ENCODE measurements around the gene GADD45A.

GADD45A gene

DNA sequence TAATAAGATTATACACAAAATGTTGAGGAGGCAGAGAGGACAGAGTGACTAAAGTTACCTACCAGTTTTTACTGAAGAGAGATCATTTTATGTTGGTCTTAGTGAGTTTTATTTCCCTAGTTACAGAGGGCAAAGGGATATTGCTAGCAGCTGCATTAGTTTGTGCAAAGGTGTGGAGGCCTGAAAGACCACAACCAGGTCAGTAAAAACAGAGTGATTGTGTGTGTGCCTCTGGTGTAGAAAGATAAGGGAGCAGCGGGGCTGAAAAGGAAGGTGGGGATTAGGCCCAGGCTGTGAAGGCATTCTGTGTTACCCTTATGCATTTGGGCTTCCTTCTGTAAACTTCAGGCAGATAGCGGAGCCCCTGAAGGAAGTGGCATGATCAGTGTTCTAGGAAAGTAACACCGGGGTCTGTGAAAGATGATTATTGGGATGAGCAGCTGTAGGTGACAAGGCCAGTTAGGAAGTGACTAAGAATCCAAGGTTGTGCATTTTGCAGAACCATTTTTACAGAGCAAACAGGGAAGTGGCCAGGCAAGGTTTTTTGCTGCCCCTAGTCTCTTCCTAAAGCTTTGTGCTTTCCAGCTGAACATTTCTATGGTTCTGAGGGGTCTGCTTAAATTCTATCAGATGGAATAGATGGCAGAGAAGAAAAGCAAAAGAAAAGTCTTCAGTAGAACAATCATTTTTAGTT is 3.7 kb downstream of the GADD45A start:
- Histone ChIP-seq H3K36me3 (replicated peaks) (peaks cover 18% of the 10 kb centered on the region), H3K4me3 (no peak overlapping the region), H3K4me1 (peaks cover 8% of the 10 kb centered on the region), H3K9me3 (no peaks in the 10 kb centered on the region), H3K27me3 (ENCODE audit: low read depth) (no peaks in the 10 kb centered on the region)
- in situ Hi-C loops (cut with MboI; ENCODE audit: low sequenced_read_pairs) = no loop called here
- no peak for DNase-seq (ENCODE audit: low spot score in 2 of 2)

DNA sequence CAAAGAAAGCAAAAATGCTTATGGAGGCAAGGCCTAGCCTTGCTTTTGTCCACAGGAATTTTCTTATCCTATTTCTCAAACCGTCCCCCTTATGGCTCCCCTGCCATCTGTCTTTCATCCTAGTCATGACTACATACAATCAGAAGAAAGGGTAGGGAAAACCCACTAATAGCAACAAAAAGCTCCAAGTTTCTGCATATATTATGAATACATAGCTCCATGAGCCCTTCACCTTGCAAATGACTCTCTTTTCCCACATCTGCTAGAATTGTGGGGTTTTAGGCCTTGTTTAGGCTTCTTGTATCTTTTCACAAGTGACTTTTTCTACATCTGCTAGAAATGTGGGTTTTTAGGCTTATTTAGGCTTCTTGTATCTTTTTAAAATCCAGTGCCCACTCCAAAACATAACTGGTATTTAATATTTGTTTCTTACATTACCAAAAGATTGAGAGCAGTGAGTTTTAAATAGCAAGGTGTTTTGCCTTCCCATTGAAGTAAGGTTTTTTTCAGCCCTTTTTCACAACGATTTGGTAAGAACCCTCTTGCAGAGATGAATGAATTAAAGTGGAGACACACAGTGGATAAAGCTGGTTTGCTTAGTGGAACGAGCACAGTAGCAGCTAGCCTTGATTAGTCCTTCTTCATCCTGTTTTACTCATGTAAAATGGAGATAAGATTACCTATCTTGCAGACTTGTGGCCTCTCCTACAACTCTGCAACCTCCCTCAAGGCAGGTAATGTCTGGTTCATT is 4.4 kb downstream of the GADD45A start:
- Histone ChIP-seq H3K4me1 (peaks cover 8% of the 10 kb centered on the region), H3K36me3 (replicated peaks) (peaks cover 18% of the 10 kb centered on the region), H3K4me3 (no peak overlapping the region), H3K9me3 (no peaks in the 10 kb centered on the region), H3K27me3 (ENCODE audit: low read depth) (no peaks in the 10 kb centered on the region)
- in situ Hi-C loops (cut with MboI; ENCODE audit: low sequenced_read_pairs) = no loop called here
- DNase-seq (ENCODE audit: low spot score in 2 of 2) = no peak

DNA sequence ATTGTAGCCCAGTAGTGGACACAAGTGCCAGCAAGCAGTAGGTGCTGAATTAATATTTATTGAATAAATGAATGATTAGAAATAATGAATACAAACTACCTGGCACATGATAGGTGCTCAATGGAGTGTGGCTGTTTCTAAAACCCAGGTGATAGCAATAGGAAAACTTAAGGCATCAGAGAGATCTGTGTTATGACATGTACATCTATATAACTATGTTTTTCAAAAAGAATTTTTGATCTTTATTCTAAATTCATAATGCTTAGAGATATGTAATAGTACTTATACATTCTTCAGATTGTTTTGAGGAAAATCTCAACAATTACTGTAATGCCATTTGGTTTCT is 5.0 kb downstream of the GADD45A start:
- no peaks in the 10 kb centered on the region for H3K27me3 ChIP-seq (ENCODE audit: low read depth)

DNA sequence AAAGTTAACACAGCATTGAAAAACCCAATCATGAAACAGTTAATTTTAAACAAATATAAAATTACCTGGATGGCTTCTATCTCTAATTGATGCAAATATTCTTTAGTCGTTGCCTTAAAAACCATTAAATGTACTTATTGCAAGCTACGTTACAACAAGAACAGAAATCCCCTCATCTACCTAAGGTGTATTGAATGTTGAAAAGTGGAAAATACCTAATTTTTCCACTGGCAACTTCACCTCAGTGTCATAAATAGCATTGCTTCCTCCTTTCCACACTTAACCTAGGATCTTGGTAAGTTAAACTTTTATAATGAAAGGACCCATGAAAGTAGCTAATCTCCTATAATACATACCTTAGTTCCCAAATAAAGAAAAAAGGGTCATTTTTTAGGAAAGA is 5.4 kb downstream of the GADD45A start:
- no peak for DNase-seq (ENCODE audit: low spot score in 2 of 2)
- in situ Hi-C loops (cut with MboI; ENCODE audit: low sequenced_read_pairs) = no loop called here
- Histone ChIP-seq H3K36me3 (replicated peaks) (peaks cover 18% of the 10 kb centered on the region), H3K27me3 (ENCODE audit: low read depth) (no peaks in the 10 kb centered on the region), H3K4me3 (no peak overlapping the region), H3K4me1 (peaks cover 8% of the 10 kb centered on the region), H3K9me3 (no peaks in the 10 kb centered on the region)

More for the DNA sequence above, 5.0 kb downstream of the GADD45A start:
- in situ Hi-C loops (cut with MboI; ENCODE audit: low sequenced_read_pairs) = no loop called here
- no peak for DNase-seq (ENCODE audit: low spot score in 2 of 2)
- peaks cover 18% of the 10 kb centered on the region for H3K36me3 ChIP-seq (replicated peaks)
- H3K9me3 ChIP-seq = no peaks in the 10 kb centered on the region
- H3K4me3 ChIP-seq = no peak overlapping the region
- peaks cover 8% of the 10 kb centered on the region for H3K4me1 ChIP-seq

DNA sequence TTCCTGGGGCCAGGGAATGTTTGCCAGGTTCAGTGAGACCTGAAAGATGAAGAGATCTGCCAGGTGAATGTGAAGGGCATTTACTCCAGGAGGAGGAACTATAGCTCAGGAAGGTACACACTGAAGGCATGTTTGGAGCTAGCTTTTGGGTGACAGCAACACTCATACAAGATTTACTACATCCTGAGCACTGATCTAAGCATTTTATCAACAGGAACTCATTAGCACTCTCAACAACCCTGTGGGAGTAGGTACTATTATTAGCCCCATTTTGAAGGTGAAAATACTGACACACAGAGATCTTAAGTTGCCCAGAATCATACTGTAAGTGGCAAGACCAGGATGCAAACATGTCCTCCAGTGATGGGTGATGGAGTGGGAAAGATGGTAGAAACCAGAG is 6.7 kb downstream of the GADD45A start:
- no peak for DNase-seq (ENCODE audit: low spot score in 2 of 2)
- Histone ChIP-seq H3K9me3 (no peaks in the 10 kb centered on the region), H3K4me1 (peaks cover 8% of the 10 kb centered on the region), H3K36me3 (replicated peaks) (peaks cover 18% of the 10 kb centered on the region), H3K4me3 (no peak overlapping the region), H3K27me3 (ENCODE audit: low read depth) (no peaks in the 10 kb centered on the region)
- in situ Hi-C loops (cut with MboI; ENCODE audit: low sequenced_read_pairs) = no loop called here

DNA sequence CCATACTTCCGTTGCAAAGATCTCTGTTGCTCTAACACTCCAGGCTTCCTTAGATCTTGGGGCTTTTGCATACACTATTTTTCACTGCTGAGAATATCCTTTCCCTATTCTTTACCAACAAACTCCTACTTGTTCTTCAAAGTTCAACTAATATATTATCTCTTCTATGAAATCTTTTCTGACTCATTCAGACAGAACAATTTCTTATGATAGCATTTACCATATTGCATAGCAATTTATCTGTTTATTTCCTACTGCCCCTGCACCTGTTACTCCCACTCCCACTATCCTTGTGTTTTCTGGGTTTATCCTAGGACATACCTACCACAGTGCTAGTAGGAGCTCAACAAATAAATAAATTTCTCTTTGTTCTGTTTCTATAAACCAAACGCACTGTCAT is 11.0 kb downstream of the GADD45A start:
- Histone ChIP-seq H3K9me3 (no peaks in the 10 kb centered on the region), H3K27me3 (ENCODE audit: low read depth) (no peaks in the 10 kb centered on the region), H3K4me1 (no peaks in the 10 kb centered on the region; the same call in none of the 2 replicates), H3K36me3 (replicated peaks) (no peaks in the 10 kb centered on the region), H3K4me3 (no peak overlapping the region)
- DNase-seq (ENCODE audit: low spot score in 2 of 2) = no peak
- in situ Hi-C loops (cut with MboI; ENCODE audit: low sequenced_read_pairs) = no loop called here

DNA sequence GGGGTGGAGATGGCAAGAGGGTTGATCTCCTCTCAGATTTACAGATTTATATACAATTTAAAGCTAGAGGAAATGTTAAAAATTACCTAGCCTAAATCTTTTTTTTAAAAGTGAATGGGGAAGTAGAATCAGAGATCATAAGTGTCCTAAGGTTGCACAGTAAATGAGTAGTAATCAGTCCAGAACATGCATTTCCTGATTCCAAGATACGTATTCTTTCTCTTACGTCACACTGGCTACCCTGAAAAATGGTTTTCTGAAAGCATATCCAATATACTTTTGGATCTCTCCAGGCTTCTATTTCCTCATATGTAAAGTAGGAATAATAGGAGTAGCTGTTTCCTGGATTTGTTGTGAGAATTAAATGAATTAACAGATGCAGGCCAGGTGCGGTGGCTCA is 11.7 kb downstream of the GADD45A start:
- Histone ChIP-seq H3K36me3 (replicated peaks) (no peaks in the 10 kb centered on the region; the same call in 1 of the 2 replicates), H3K4me3 (no peak overlapping the region), H3K9me3 (no peaks in the 10 kb centered on the region), H3K4me1 (no peaks in the 10 kb centered on the region; the same call in none of the 2 replicates), H3K27me3 (ENCODE audit: low read depth) (no peaks in the 10 kb centered on the region)
- in situ Hi-C loops (cut with MboI; ENCODE audit: low sequenced_read_pairs) = no loop called here
- DNase-seq (ENCODE audit: low spot score in 2 of 2) = no peak

DNA sequence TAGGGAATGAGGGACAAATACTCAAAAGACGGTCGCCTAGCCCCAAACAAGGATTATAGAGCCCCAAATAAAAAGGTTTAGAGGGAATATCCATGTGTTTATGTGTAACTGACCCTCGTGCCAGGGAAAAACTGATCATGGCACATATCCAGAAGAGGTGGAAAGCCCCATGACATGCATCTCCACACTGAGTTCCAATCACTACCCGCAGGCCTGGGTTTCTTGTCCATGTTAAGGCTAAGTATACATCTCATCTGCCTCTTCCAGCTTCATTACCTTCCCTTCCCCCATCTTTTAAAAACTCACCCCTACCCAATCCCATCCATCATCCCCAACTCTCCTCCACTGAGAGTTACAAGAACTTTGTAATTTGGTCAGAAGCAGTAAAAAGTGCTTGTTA is 15.2 kb downstream of the GADD45A start:
- no peak for DNase-seq (ENCODE audit: low spot score in 2 of 2)
- no peaks in the 10 kb centered on the region for H3K27me3 ChIP-seq (ENCODE audit: low read depth)
- H3K4me3 ChIP-seq = no peak overlapping the region
- no peaks in the 10 kb centered on the region; the same call in none of the 2 replicates for H3K4me1 ChIP-seq
- H3K36me3 ChIP-seq (replicated peaks) = no peaks in the 10 kb centered on the region; the same call in 1 of the 2 replicates
- no peaks in the 10 kb centered on the region for H3K9me3 ChIP-seq
- in situ Hi-C loops (cut with MboI; ENCODE audit: low sequenced_read_pairs) = no loop called here

DNA sequence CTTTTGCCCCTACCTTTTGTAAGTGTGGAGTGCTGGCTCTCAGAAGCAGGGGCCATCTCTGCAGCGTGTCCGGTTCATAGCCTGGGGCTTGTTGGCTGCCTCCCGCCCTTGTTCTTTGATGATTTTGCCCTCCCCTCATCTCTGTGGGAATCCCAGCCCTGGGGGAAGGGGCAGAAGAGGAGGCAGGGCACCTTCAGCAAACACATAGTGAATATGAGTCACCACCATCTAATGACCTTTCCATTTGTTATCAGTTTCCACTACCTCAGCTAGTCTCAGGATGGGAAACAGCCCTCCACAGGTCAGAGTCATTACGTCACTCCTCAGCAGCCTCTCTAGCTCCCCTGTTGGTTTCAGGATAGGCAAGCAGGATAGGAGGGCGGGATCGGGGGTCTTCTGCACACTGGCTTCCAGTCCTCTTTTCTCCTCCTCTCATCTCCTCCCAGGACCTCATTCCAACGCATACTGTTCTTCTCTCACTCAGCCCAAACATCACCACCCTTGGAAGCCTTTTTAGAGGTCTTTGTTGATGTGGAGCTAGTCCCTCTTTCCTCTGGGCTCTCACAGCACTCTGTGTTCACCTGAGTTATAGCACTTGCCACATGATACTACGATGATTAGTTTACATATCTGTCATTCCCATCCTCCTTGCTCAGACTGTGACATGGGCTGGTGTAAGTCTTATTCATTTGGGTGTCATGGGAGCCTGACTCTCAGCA is 15.8 kb downstream of the GADD45A start:
- H3K36me3 ChIP-seq (replicated peaks) = no peaks in the 10 kb centered on the region; the same call in 1 of the 2 replicates
- DNase-seq (ENCODE audit: low spot score in 2 of 2) = no peak
- in situ Hi-C loops (cut with MboI; ENCODE audit: low sequenced_read_pairs) = no loop called here
- H3K27me3 ChIP-seq (ENCODE audit: low read depth) = no peaks in the 10 kb centered on the region
- no peak overlapping the region for H3K4me3 ChIP-seq
- no peaks in the 10 kb centered on the region for H3K9me3 ChIP-seq
- no peaks in the 10 kb centered on the region for H3K4me1 ChIP-seq

DNA sequence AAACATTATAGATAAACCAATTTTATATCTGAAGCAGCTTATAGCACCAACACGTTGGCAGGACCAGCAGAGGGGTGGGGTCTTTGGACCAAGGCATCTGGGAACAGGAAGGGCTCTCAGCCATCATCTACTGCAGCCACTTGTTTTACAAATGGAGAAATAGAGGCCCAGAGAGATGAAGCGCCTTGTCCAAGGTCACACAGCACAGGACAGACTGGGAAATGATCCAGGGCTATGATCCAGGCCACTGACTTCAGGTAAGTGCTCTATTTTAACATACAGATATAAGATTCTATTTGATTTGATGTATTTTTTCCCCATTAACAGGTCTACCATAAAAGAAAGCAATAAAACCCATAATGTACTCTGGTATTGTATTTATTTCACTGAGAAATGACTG is 16.9 kb downstream of the GADD45A start:
- H3K9me3 ChIP-seq = no peaks in the 10 kb centered on the region
- DNase-seq (ENCODE audit: low spot score in 2 of 2) = no peak
- in situ Hi-C loops (cut with MboI; ENCODE audit: low sequenced_read_pairs) = no loop called here
- H3K27me3 ChIP-seq (ENCODE audit: low read depth) = no peaks in the 10 kb centered on the region
- no peaks in the 10 kb centered on the region; the same call in 1 of the 2 replicates for H3K36me3 ChIP-seq (replicated peaks)
- no peak overlapping the region for H3K4me3 ChIP-seq
- H3K4me1 ChIP-seq = no peaks in the 10 kb centered on the region

DNA sequence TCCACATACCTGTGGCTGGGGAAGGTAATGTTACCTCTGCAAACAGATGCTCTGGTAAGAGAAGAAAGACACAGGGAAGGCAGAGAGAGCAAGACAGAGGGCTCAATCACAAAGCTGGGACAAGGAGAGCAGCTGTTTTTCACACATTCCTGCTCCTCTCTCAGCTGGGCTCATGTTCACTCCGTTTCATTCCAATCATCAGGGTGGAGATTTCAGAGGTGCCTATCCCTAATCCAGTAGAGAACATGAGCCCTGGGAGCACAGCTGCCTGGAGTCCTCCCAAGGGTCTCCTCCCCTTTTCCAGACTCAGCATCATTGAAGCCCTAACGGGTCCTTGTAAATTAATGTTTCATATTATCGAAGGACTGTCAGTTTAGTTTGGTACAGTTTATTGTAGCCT is 19.4 kb downstream of the GADD45A start:
- in situ Hi-C loops (cut with MboI; ENCODE audit: low sequenced_read_pairs) = no loop called here
- Histone ChIP-seq H3K9me3 (no peaks in the 10 kb centered on the region), H3K36me3 (replicated peaks) (no peaks in the 10 kb centered on the region; the same call in 1 of the 2 replicates), H3K4me1 (no peaks in the 10 kb centered on the region), H3K27me3 (ENCODE audit: low read depth) (no peaks in the 10 kb centered on the region), H3K4me3 (no peak overlapping the region)
- DNase-seq (ENCODE audit: low spot score in 2 of 2) = no peak

DNA sequence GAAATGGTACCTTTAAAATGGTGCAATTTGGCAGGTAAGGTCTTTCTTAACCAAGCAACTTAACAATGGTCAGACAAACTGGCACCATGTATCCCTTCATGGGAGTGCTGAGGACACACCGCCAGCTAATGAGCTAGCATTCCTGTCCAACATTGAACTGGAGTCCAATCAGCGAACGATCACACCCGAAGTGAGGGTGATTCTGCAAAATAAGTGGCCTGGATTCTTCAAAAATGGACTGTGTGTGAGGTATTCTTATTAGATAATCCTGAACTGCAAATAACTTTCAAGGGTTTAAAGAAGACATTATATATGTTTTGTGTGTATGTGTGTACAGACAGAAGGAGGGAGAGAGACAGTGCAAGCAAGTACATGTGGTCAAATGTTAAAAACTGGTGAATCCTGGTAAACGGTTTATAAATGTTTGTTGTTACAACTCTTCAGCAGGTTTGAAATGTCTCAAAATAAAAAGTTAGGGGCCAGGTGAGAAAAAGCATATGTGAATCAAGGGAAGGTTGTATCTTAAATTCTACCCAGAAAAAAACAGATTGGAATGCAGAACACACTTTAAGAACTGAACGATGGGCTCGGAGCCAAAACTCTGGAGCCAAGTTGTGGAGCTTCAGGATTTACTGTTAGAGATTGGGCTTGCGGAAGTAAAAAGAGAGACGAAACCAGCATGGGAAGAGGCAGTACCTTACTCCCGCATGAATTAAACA is 20.9 kb downstream of the GADD45A start:
- Histone ChIP-seq H3K4me3 (no peak overlapping the region), H3K4me1 (no peaks in the 10 kb centered on the region), H3K36me3 (replicated peaks) (no peaks in the 10 kb centered on the region; the same call in 1 of the 2 replicates), H3K9me3 (no peaks in the 10 kb centered on the region), H3K27me3 (ENCODE audit: low read depth) (no peaks in the 10 kb centered on the region)
- DNase-seq (ENCODE audit: low spot score in 2 of 2) = no peak
- in situ Hi-C loops (cut with MboI; ENCODE audit: low sequenced_read_pairs) = no loop called here

DNA sequence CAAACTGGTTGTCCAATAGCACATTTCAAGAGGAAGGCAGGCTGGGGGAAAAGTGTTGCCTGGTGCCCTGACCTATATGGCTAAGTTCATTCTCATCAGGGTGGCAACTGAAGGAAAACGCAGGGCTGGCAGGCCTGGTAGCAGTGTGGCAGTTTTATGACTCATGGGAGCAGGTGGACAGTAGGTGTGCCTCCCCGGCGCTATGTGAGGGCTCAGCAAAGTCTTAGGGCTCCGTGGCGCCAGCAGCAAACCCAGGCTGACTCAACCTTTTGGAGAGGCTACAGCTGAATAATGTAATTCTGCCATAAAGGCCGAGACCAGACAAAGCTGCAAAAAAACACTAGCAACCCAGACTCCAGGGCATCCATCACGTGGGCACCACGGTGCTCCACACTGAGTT is 23.6 kb downstream of the GADD45A start:
- Histone ChIP-seq H3K4me3 (no peak overlapping the region), H3K36me3 (replicated peaks) (no peaks in the 10 kb centered on the region), H3K27me3 (ENCODE audit: low read depth) (no peaks in the 10 kb centered on the region), H3K9me3 (no peaks in the 10 kb centered on the region), H3K4me1 (peaks cover 3% of the 10 kb centered on the region; the same call in 1 of the 2 replicates)
- in situ Hi-C loops (cut with MboI; ENCODE audit: low sequenced_read_pairs) = no loop called here
- no peak for DNase-seq (ENCODE audit: low spot score in 2 of 2)

All from HAP-1 (cell line).